Transverse colon (tissue), 4 donors: Measurements from ENCODE around the gene TACC2. TPM values are rescaled to one million over a fixed set of nuclear protein-coding genes. Genes with fewer than 3 reads are reported as not detected.

Experiments
- DNase-seq: peaks from one replicate; pipeline ENCODE4 v3.0.0-alpha.2; 2019
- H3K27ac ChIP-seq, 4 donors: fragments of 200-600 bp; sonication (generic); 2 replicates each; pipeline ENCODE4 v1.5.1; 2016 to 2018; ENCODE audit warnings: inconsistent platforms in 4 of 4
- H3K27me3 ChIP-seq: fragments of 200-600 bp; sonication (generic); 2 replicates; pipeline ENCODE4 v1.5.1; 2017; ENCODE audit warnings: inconsistent platforms
- H3K36me3 ChIP-seq, 4 donors: fragments of 200-600 bp; sonication (generic); 2 replicates each; pipeline ENCODE4 v1.5.1; 2017 to 2019; ENCODE audit warnings: inconsistent platforms in 4 of 4
- H3K4me1 ChIP-seq, 4 donors: fragments of 200-600 bp; sonication (generic); 2 replicates each; pipeline ENCODE4 v1.5.1; 2017 to 2020; ENCODE audit warnings: inconsistent platforms in 4 of 4
- H3K4me3 ChIP-seq, 4 donors: fragments of 200-600 bp; sonication (generic); 1 replicate in 1 of 4; 2 replicates in 3 of 4; pipeline versions ENCODE4 v1.5.1 to v1.6.1; 2017 to 2019; ENCODE audit warnings: inconsistent platforms in 4 of 4
- H3K9me3 ChIP-seq, 2 donors: fragments of 200-600 bp; sonication (generic); 2 replicates each; pipeline ENCODE4 v1.5.1; 2017 to 2019; ENCODE audit warnings: inconsistent platforms in 2 of 2
- EP300 ChIP-seq: sonication (generic); formaldehyde crosslinking; IDR thresholded peaks from one replicate; pipeline ENCODE4 v1.6.1; 2017; ENCODE audit warnings: antibody characterized with exemption, low read depth
- POLR2A ChIP-seq: fragments of 450-650 bp; IDR thresholded peaks from one replicate; pipeline ENCODE4 v1.6.1; 2016; ENCODE audit warnings: antibody characterized with exemption, mild to moderate bottlenecking, moderate library complexity
- POLR2AphosphoS5 ChIP-seq, 3 donors: sonication (generic); formaldehyde crosslinking; IDR thresholded peaks; one replicate each; pipeline ENCODE4 v1.6.1; 2016; ENCODE audit warnings: antibody characterized with exemption in 3 of 3
- WGBS, 2 donors: methylation state at CpG; one replicate each; pipeline ENCODE4 v1.1.5; 2018; ENCODE audit warnings: low coverage in 1 of 2; 5-methylcytosine and 5-hydroxymethylcytosine counted together
- in situ Hi-C, 4 donors: fragments of 200-750 bp; cut with MboI; loops; one replicate each; pipeline versions ENCODE4 v1.15.0 to v1.15.1; 2017; ENCODE audit warnings: low sequenced_read_pairs in 3 of 4, low pct_ligation_motif_present in 1 of 4, low pct_unique_long_range_greater_than_20kb in 1 of 4
- intact Hi-C: fragments of 100-400 bp; cut with DNase I; formaldehyde crosslinking; loops from one replicate; pipeline ENCODE4 v1.15.1; 2023; ENCODE audit warnings: low total_unique reads
- total RNA-seq, 4 donors: library from RNA; depleted of rRNA; stranded (reverse); fragments of >200 nt; gene quantifications; one replicate each; pipeline ENCODE4 v1.1.0, GENCODE V29; 2016
- TF ChIP-seq, protein P1 (sequence below), 5 experiments: fragments of 200-600 bp in 3 of 5; fragments of 450-650 bp in 2 of 5; sonication (generic) in 3 of 5; IDR thresholded peaks; 1 replicate in 2 of 5; 2 replicates in 3 of 5; pipeline ENCODE4 v1.5.1; 2016 to 2017; ENCODE audit warnings: antibody characterized with exemption in 5 of 5, inconsistent platforms in 3 of 5, mild to moderate bottlenecking in 2 of 5, moderate library complexity in 1 of 5

Gene TACC2
- total RNA-seq, 4 donors from 2014 or later, result 65.9 to 178 (median 101) TPM

DNA sequence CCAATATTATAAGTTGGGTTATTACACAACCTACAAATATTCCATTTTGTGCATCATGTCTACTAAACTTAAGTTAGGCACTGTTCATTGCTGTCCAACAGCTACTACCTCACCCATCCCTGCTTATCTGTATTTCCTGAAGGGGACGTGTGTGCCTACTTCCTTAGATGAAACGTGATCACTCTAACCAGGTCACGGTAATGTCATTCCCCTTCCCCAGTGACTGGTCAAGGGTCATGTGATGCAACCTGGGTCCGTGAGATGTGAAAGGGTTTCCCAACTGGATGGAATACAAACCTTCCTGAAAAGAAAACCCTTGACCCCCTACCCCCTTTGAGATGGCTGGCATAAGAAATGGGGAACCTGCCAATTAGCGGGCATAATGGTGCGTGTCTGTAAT, 12.4 kb upstream of the TACC2 start:
- Histone ChIP-seq H3K27ac (no peak overlapping the region), H3K27me3 (no peaks in the 10 kb centered on the region), H3K4me3 (no peak overlapping the region), H3K36me3 (no peaks in the 10 kb centered on the region), H3K9me3 (no peaks in the 10 kb centered on the region), H3K4me1 (peaks cover 11 to 22% (median 19%) of the 10 kb centered on the region in 4 donors)
- TF ChIP-seq, protein P1, sequence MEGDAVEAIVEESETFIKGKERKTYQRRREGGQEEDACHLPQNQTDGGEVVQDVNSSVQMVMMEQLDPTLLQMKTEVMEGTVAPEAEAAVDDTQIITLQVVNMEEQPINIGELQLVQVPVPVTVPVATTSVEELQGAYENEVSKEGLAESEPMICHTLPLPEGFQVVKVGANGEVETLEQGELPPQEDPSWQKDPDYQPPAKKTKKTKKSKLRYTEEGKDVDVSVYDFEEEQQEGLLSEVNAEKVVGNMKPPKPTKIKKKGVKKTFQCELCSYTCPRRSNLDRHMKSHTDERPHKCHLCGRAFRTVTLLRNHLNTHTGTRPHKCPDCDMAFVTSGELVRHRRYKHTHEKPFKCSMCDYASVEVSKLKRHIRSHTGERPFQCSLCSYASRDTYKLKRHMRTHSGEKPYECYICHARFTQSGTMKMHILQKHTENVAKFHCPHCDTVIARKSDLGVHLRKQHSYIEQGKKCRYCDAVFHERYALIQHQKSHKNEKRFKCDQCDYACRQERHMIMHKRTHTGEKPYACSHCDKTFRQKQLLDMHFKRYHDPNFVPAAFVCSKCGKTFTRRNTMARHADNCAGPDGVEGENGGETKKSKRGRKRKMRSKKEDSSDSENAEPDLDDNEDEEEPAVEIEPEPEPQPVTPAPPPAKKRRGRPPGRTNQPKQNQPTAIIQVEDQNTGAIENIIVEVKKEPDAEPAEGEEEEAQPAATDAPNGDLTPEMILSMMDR (IDR thresholded peaks at IDR 0.05), result no peak
- no peak for TF ChIP-seq POLR2A
- TF ChIP-seq POLR2AphosphoS5 (IDR thresholded peaks at IDR 0.05), result no peak
- TF ChIP-seq EP300, result no peak
- WGBS, 2 donors, result 94 to 95% methylated on average over 4 to 6 of the region's 6 CpGs
- no peak for DNase-seq
- intact Hi-C loops (loop anchor here (10.0 kb wide), 1 partner anchor 68 kb away; no protein-coding TSS in a partner anchor), in situ Hi-C loops (no loop called here)

DNA sequence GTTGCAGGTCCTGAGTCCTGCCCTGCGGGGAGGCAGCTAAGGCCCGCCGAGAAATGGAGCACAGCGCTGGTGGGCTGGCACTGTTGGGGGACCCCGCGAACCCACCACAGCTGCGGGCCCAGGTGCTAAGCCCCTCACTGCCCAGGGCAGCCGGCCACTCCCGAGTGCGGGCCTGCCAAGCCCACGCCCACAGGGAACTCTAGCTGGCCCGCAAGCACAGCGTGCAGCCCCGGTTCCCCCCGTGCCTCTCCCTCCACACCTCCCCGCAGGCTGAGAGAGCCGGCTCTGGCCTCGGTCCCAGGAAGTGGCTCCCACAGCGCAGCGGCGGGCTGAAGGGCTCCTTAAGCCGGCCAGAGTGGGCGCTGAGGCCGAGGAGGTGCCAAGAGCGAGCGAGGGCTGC, 10.5 kb upstream of the TACC2 start:
- Histone ChIP-seq H3K36me3 (no peaks in the 10 kb centered on the region), H3K9me3 (no peaks in the 10 kb centered on the region), H3K27me3 (no peaks in the 10 kb centered on the region), H3K27ac (no peak overlapping the region), H3K4me3 (no peak overlapping the region), H3K4me1 (peaks cover 8 to 16% (median 13%) of the 10 kb centered on the region in 4 donors)
- 97% methylated on average over 26 of the region's 26 CpGs; no CpG with 5 or more reads in 1 of the 2 donors for whole genome bisulfite sequencing, 2 donors
- TF ChIP-seq EP300 (no peak), POLR2AphosphoS5 (IDR thresholded peaks at IDR 0.05) (no peak), POLR2A (no peak)
- TF ChIP-seq, protein P1 (IDR thresholded peaks at IDR 0.05), result no peak
- DNase-seq, result no peak
- in situ Hi-C loops, result no loop called here
- intact Hi-C loops, result loop anchor here (10.0 kb wide), 1 partner anchor 66 kb away; no protein-coding TSS in a partner anchor

DNA sequence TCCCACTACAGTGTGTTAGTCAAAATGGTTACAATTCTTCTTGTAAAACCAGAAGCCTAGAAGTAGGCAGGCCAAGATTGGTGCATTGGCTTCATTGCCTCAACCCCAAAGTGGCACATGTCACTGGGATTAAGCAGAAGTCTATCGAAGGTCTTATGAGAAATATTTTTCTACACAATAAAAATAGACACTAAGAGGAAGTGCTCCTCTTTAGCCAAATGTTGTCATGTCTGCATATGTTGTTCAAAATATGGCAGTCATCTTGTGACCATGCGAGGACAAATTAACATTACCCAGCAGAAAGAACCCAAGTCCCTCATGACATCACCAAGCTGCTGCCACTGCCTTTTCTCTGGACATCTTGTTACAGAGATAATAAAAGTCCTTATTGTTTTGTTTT, 7.6 kb upstream of the TACC2 start:
- H3K27ac ChIP-seq, result no peak overlapping the region
- H3K4me3 ChIP-seq, result no peak overlapping the region
- no peaks in the 10 kb centered on the region for H3K27me3 ChIP-seq
- H3K36me3 ChIP-seq, result no peaks in the 10 kb centered on the region
- intact Hi-C loops (no loop called here), in situ Hi-C loops (no loop called here)
- WGBS, 2 donors, result 80 to 81% methylated on average over 2 of the region's 2 CpGs
- TF ChIP-seq POLR2AphosphoS5 (IDR thresholded peaks at IDR 0.05), result no peak
- TF ChIP-seq EP300, result no peak
- TF ChIP-seq, protein P1 (IDR thresholded peaks at IDR 0.05), result no peak
- no peak for TF ChIP-seq POLR2A
- no peak for DNase-seq
- H3K4me1 ChIP-seq, result no peaks in the 10 kb centered on the region
- peaks cover 0 to 6% of the 10 kb centered on the region in 2 donors for H3K9me3 ChIP-seq

DNA sequence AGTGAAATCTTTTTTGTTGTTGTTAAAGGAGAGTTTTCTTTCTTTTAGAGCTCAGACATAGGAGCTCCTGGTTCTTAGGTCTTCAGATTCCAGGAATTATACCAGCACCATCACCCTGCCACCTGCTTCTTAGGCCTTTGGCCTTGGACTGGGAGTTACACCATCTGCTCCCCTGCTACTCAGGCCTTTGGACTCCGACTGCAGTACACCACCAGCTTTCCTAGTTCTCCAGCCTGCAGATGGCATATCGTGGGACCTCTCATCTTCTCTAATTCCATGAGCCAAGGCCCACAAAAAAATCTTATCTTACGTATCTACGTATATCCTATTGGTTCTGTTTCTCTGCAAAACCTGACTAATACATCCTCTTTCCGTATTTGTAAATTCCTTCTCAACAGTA, 5.1 kb upstream of the TACC2 start:
- WGBS, 2 donors, result 87 to 96% methylated on average over 5 of the region's 5 CpGs

DNA sequence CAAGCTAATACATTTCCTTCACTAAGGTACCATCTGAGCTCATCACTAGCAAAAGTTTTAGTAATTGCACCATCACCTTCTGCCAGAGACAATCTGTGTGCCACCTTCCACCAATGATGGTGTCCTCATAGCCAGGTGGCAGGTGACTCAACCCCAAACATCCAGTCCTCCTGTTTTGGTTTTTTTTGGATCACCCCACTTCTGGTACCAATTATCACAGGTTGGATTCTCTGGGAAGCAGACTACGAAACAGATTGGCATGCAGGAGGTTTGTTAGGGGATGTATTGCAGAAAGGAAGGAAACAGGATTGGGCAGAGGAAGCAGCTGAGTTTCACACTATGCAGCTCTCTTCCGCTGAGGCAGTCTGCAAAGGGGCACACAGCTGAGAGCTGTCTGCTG, 4.5 kb upstream of the TACC2 start:
- H3K27me3 ChIP-seq, result no peaks in the 10 kb centered on the region
- H3K4me1 ChIP-seq, result no peaks in the 10 kb centered on the region
- no peak for DNase-seq
- H3K4me3 ChIP-seq, result no peak overlapping the region
- intact Hi-C loops, result no loop called here
- in situ Hi-C loops, result no loop called here
- no peaks in the 10 kb centered on the region for H3K36me3 ChIP-seq
- WGBS, 2 donors, result 80% methylated on average over 2 of the region's 2 CpGs; no CpG with 5 or more reads in 1 of the 2 donors
- TF ChIP-seq POLR2A (no peak), EP300 (no peak), POLR2AphosphoS5 (IDR thresholded peaks at IDR 0.05) (no peak)
- TF ChIP-seq, protein P1 (IDR thresholded peaks at IDR 0.05), result no peak
- H3K9me3 ChIP-seq, result peaks cover 0 to 6% of the 10 kb centered on the region in 2 donors
- H3K27ac ChIP-seq, result no peak overlapping the region

More for the DNA sequence above, 5.1 kb upstream of the TACC2 start:
- DNase-seq, result no peak
- Histone ChIP-seq H3K27ac (no peak overlapping the region), H3K9me3 (peaks cover 0 to 6% of the 10 kb centered on the region in 2 donors), H3K36me3 (no peaks in the 10 kb centered on the region), H3K27me3 (no peaks in the 10 kb centered on the region), H3K4me1 (no peaks in the 10 kb centered on the region), H3K4me3 (no peak overlapping the region)
- intact Hi-C loops, result no loop called here
- TF ChIP-seq POLR2A (no peak), EP300 (no peak)
- in situ Hi-C loops, result no loop called here
